ENCODE data around the gene CAPZA2.

GRCh38 chr7:116895849-116896248 lies 33.5 kb downstream of the CAPZA2 start:
- no peak for TF ChIP-seq SMARCC2 (IDR thresholded peaks at IDR 0.05; ENCODE audit: low read depth)
- no peak for TF ChIP-seq HINFP (tag; conservative IDR thresholded peaks at IDR 0.05; ENCODE audit: low read depth)
- TF ChIP-seq YBX1 (IDR thresholded peaks at IDR 0.05), result no peak
- no peak for TF ChIP-seq FOXJ3 (CRISPR knock-in tag; IDR thresholded peaks at IDR 0.05)
- TF ChIP-seq CBX8 (IDR thresholded peaks at IDR 0.05; ENCODE audit: borderline replicate concordance, extremely low read depth, low read depth, low read length, poor library complexity, severe bottlenecking), result no peak

Data from K562 (cell line).